Stomach (tissue), 9 donors: Measurements from ENCODE around the gene TMPRSS2. TPM values are rescaled to one million over a fixed set of nuclear protein-coding genes. Genes with fewer than 3 reads are reported as not detected.

Experiments
- DNase-seq, 2 donors: peaks; one replicate each; pipeline versions ENCODE4 v3.0.0 to v3.0.0-alpha.2; 2013 to 2019
- H3K27ac ChIP-seq, 5 donors: fragments of 200-600 bp in 4 of 5; sonication (generic) in 4 of 5; one replicate each; pipeline ENCODE4 v1.5.1; 2013 to 2019; ENCODE audit warnings: mild to moderate bottlenecking in 1 of 5, moderate library complexity in 1 of 5
- H3K27me3 ChIP-seq, 3 donors: fragments of 200-600 bp; sonication (generic); one replicate each; pipeline ENCODE4 v1.5.1; 2017 to 2019; ENCODE audit warnings: mixed run types in 1 of 3
- H3K36me3 ChIP-seq, 4 donors: fragments of 200-600 bp; sonication (generic); 1 replicate in 3 of 4; 2 replicates in 1 of 4; pipeline ENCODE4 v1.5.1; 2016 to 2019
- H3K4me1 ChIP-seq, 4 donors: fragments of 200-600 bp; sonication (generic); one replicate each; pipeline ENCODE4 v1.5.1; 2016 to 2019
- H3K4me3 ChIP-seq, 4 donors: fragments of 200-600 bp; sonication (generic) in 3 of 4; one replicate each; pipeline ENCODE4 v1.5.1; 2016 to 2019; ENCODE audit warnings: mild to moderate bottlenecking in 1 of 4
- H3K9me3 ChIP-seq, 4 donors: fragments of 200-600 bp; sonication (generic); one replicate each; pipeline ENCODE4 v1.5.1; 2016 to 2019
- EP300 ChIP-seq: sonication (generic); formaldehyde crosslinking; IDR thresholded peaks from one replicate; pipeline ENCODE4 v1.6.1; 2017; ENCODE audit warnings: antibody characterized with exemption
- POLR2A ChIP-seq, 4 donors: fragments of 450-650 bp; IDR thresholded peaks; one replicate each; pipeline ENCODE4 v1.6.1; 2016; ENCODE audit warnings: antibody characterized with exemption in 4 of 4, control low read depth in 2 of 4, mild to moderate bottlenecking in 1 of 4, moderate library complexity in 1 of 4
- POLR2AphosphoS5 ChIP-seq, 3 donors: sonication (generic); formaldehyde crosslinking; IDR thresholded peaks; one replicate each; pipeline ENCODE4 v1.6.1; 2016; ENCODE audit warnings: antibody characterized with exemption in 3 of 3
- WGBS, 5 donors: extraction: QIAGEN DNeasy Blood & Tissue Kit in 3 of 5; methylation state at CpG; one replicate each; pipeline versions ENCODE4 v1.1.5 to v1.1.7; 2013 to 2018; 5-methylcytosine and 5-hydroxymethylcytosine counted together
- intact Hi-C: fragments of 100-400 bp; cut with DNase I; formaldehyde crosslinking; loops from one replicate; pipeline ENCODE4 v1.15.1; 2023; ENCODE audit warnings: low total_unique reads
- polyA plus RNA-seq, 3 donors: library from polyadenylated mRNA; stranded (reverse); fragments of 200-250 nt; gene quantifications; one replicate each; pipeline ENCODE4 v1.2.3, GENCODE V29; 2013
- total RNA-seq, 5 donors: library from RNA; depleted of rRNA; stranded (reverse); fragments of >200 nt; gene quantifications; one replicate each; pipeline versions ENCODE4 v1.1.0 to v1.2.3, GENCODE V29; 2014 to 2016
- TF ChIP-seq, protein P1 (sequence below), 7 experiments: fragments of 450-650 bp in 4 of 7; fragments of 200-600 bp in 3 of 7; sonication (generic) in 3 of 7; IDR thresholded peaks; one replicate each; pipeline ENCODE4 v1.5.1; 2016 to 2019; ENCODE audit warnings: antibody characterized with exemption in 7 of 7, control low read depth in 2 of 7, mild to moderate bottlenecking in 1 of 7
- donor health status: healthy with polysubstance abuse.
- donor health status: Bipolar disorder and iron deficiency.
- donor health status: healthy.

TMPRSS2 gene
- total and polyA plus RNA-seq, 8 donors: 58.2 to 554 (median 125) TPM

DNA sequence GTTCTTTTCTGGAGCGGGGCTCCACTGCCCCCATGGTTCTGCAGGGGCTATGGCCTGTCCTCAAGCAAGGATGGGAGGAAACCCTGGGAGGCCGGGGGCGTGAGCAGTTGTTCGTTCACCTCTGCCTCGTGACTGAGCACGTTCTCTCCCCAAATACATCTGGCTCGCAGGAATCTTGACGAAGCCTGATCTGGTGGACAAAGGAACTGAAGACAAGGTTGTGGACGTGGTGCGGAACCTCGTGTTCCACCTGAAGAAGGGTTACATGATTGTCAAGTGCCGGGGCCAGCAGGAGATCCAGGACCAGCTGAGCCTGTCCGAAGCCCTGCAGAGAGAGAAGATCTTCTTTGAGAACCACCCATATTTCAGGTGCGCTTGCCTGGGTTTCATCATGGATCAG, 66.4 kb downstream of the TMPRSS2 start:
- H3K27me3 ChIP-seq: no peaks in the 10 kb centered on the region
- intact Hi-C loops: loop anchor here (10.0 kb wide), 1 partner anchor 307 kb away; no protein-coding TSS in a partner anchor
- TF ChIP-seq EP300: no peak
- no peak for TF ChIP-seq POLR2A (IDR thresholded peaks at IDR 0.05)
- TF ChIP-seq, protein P1, sequence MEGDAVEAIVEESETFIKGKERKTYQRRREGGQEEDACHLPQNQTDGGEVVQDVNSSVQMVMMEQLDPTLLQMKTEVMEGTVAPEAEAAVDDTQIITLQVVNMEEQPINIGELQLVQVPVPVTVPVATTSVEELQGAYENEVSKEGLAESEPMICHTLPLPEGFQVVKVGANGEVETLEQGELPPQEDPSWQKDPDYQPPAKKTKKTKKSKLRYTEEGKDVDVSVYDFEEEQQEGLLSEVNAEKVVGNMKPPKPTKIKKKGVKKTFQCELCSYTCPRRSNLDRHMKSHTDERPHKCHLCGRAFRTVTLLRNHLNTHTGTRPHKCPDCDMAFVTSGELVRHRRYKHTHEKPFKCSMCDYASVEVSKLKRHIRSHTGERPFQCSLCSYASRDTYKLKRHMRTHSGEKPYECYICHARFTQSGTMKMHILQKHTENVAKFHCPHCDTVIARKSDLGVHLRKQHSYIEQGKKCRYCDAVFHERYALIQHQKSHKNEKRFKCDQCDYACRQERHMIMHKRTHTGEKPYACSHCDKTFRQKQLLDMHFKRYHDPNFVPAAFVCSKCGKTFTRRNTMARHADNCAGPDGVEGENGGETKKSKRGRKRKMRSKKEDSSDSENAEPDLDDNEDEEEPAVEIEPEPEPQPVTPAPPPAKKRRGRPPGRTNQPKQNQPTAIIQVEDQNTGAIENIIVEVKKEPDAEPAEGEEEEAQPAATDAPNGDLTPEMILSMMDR (IDR thresholded peaks at IDR 0.05): no peak
- TF ChIP-seq POLR2AphosphoS5 (IDR thresholded peaks at IDR 0.05): no peak
- no peak overlapping the region for H3K4me3 ChIP-seq
- H3K9me3 ChIP-seq: no peaks in the 10 kb centered on the region
- no peak overlapping the region for H3K27ac ChIP-seq
- peaks cover 38 to 100% (median 97%) of the 10 kb centered on the region in 4 donors for H3K36me3 ChIP-seq
- WGBS, 5 donors: 91 to 96% (median 96%) methylated on average over 14 of the region's 14 CpGs
- no peak for DNase-seq
- no peaks in the 10 kb centered on the region for H3K4me1 ChIP-seq

DNA sequence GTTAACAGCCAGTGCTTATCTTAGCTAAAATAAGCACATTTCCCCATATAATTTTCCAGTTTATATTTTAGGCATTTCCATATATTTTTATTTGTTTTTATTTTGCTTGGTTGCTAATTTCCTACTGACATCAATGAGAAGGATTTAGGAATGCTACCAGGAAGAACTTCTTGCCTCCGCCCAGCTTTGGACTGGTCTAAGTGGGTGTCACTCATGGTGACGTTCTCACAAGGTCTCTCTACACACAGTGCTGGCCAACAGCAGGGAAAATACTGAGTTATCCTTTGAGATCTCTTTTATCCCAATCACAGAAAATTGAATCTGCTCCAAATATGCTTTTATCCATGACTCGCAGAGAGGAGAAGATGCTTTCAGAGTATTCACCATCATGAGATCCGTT, 68.7 kb downstream of the TMPRSS2 start:
- Histone ChIP-seq H3K4me3 (no peak overlapping the region), H3K4me1 (no peaks in the 10 kb centered on the region), H3K36me3 (peaks cover 46 to 100% (median 98%) of the 10 kb centered on the region in 4 donors), H3K9me3 (peaks cover 0 to 7% (median 0%) of the 10 kb centered on the region in 4 donors), H3K27ac (no peak overlapping the region), H3K27me3 (no peaks in the 10 kb centered on the region)
- 59 to 81% (median 71%) methylated on average over 4 of the region's 4 CpGs for WGBS, 5 donors
- TF ChIP-seq POLR2A (IDR thresholded peaks at IDR 0.05) (no peak), POLR2AphosphoS5 (IDR thresholded peaks at IDR 0.05) (no peak), EP300 (no peak)
- TF ChIP-seq, protein P1 (IDR thresholded peaks at IDR 0.05): no peak
- DNase-seq: no peak
- intact Hi-C loops: no loop called here

DNA sequence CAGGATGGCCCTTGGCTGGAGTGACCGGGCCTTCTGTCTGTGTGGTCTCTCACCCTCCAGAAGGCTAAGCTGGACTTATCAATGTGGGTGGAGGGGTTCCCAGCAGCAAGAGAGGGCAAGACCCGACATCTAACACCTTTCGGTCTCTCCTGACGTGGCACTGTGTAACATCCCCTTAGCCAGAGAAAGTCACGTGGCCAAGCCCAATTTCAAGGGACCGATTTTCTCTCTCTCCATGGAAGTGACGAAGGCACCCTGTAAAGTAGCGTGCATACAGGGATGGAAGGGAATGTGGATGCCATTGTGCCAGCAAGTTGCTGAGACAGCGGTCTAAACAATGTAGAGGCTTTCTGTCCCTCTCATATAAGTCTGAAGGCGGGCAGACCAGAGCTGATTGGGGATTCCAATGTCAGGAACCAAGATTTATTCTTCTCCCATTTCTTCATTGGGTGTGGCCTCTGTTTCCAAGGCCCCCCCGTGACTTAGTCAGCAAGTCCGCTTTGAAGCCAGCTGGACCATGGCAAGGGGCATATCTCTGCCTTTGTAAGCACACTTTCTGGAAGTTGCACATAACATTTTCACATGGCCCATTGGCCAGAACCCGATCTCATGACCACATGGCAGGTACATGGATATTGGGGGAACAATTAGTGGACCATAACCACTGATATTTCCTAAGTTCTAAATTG, 69.4 kb downstream of the TMPRSS2 start:
- peaks cover 46 to 100% (median 99%) of the 10 kb centered on the region in 4 donors for H3K36me3 ChIP-seq

DNA sequence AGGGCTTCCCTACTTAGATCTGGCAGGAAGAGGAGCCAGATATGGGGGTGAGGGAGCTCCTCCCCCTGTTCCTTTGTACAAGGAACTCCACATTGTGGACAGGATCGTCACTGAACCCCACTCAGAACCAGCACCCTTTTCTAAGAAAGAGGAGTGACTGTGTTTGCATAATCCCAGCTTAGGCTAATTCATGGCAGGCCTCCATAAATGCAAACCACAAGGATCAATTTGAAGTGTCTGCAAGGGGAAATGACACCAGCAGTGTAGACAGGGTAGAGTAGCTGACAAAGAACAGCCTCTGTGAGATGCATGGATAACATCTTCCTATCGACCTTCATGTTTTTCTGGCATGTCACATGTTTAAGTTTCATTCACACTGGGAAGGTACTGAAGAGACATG, 70.2 kb downstream of the TMPRSS2 start:
- no peak for DNase-seq
- no peak overlapping the region for H3K4me3 ChIP-seq
- intact Hi-C loops: no loop called here
- H3K4me1 ChIP-seq: peaks cover 0 to 7% (median 3%) of the 10 kb centered on the region in 4 donors
- WGBS, 5 donors: 36 to 70% (median 51%) methylated on average over 2 of the region's 2 CpGs
- H3K36me3 ChIP-seq: peaks cover 49 to 100% (median 99%) of the 10 kb centered on the region in 4 donors
- H3K27me3 ChIP-seq: no peaks in the 10 kb centered on the region
- H3K27ac ChIP-seq: no peak overlapping the region
- H3K9me3 ChIP-seq: peaks cover 0 to 7% (median 0%) of the 10 kb centered on the region in 4 donors
- no peak for TF ChIP-seq EP300
- no peak for TF ChIP-seq POLR2AphosphoS5 (IDR thresholded peaks at IDR 0.05)
- no peak for TF ChIP-seq POLR2A (IDR thresholded peaks at IDR 0.05)
- TF ChIP-seq, protein P1 (IDR thresholded peaks at IDR 0.05): no peak

More for the DNA sequence above, 69.4 kb downstream of the TMPRSS2 start:
- TF ChIP-seq EP300: no peak
- TF ChIP-seq POLR2AphosphoS5 (IDR thresholded peaks at IDR 0.05): no peak
- TF ChIP-seq POLR2A (IDR thresholded peaks at IDR 0.05): no peak
- TF ChIP-seq, protein P1 (IDR thresholded peaks at IDR 0.05): no peak
- Histone ChIP-seq H3K9me3 (peaks cover 0 to 7% (median 0%) of the 10 kb centered on the region in 4 donors), H3K27me3 (no peaks in the 10 kb centered on the region), H3K27ac (no peak overlapping the region), H3K4me1 (peaks cover 0 to 6% (median 0%) of the 10 kb centered on the region in 4 donors), H3K4me3 (no peak overlapping the region)
- 86 to 93% (median 88%) methylated on average over 13 of the region's 13 CpGs for WGBS, 5 donors
- DNase-seq: no peak
- intact Hi-C loops: no loop called here
